Body of pancreas (tissue), 4 donors: ENCODE results near the gene SHOC2. TPM values are rescaled to one million over a fixed set of nuclear protein-coding genes. Genes with fewer than 3 reads are reported as not detected.

Experiments
- ATAC-seq: fragments of 150-250 bp; one replicate; pipeline ENCODE4 v1.9.1; 2016
- DNase-seq, 4 donors: peaks; one replicate each; pipeline ENCODE4 v3.0.0-alpha.2; 2019
- H3K27ac ChIP-seq, 4 donors: fragments of 200-600 bp; sonication (generic); 1 replicate in 3 of 4; 2 replicates in 1 of 4; pipeline versions ENCODE4 v1.5.1 to v1.6.1; 2016 to 2019; ENCODE audit warnings: mild to moderate bottlenecking in 1 of 4, mixed read lengths in 1 of 4, moderate library complexity in 1 of 4
- H3K27me3 ChIP-seq, 2 donors: fragments of 200-600 bp; sonication (generic); one replicate each; pipeline ENCODE4 v1.6.0; 2016; ENCODE audit warnings: mild to moderate bottlenecking in 1 of 2
- H3K36me3 ChIP-seq, 2 donors: fragments of 200-600 bp; sonication (generic); replicated peaks in 1 of 2; 2 replicates each; pipeline ENCODE4 v1.5.1; 2016; ENCODE audit warnings: low read depth in 2 of 2; ENCODE audit not compliant: insufficient read depth in 1 of 2
- H3K4me1 ChIP-seq: fragments of 200-600 bp; sonication (generic); one replicate; pipeline ENCODE4 v1.6.0; 2016
- H3K4me3 ChIP-seq, 2 donors: fragments of 200-600 bp; sonication (generic); 1 replicate in 1 of 2; 2 replicates in 1 of 2; pipeline ENCODE4 v1.5.1; 2016 to 2019
- H3K9me3 ChIP-seq, 3 donors: fragments of 200-600 bp; sonication (generic); 1 replicate in 2 of 3; 2 replicates in 1 of 3; pipeline ENCODE4 v1.5.1; 2016
- CTCF ChIP-seq, 7 experiments: fragments of 450-650 bp in 4 of 7; fragments of 200-600 bp in 3 of 7; sonication (generic) in 3 of 7; IDR thresholded peaks; one replicate each; pipeline ENCODE4 v1.5.1; 2016 to 2019; ENCODE audit warnings: antibody characterized with exemption in 7 of 7
- POLR2A ChIP-seq, 3 donors: fragments of 450-650 bp; IDR thresholded peaks; one replicate each; pipeline ENCODE4 v1.6.1; 2016; ENCODE audit warnings: antibody characterized with exemption in 3 of 3, mild to moderate bottlenecking in 2 of 3
- WGBS, 2 donors: methylation state at CpG; one replicate each; pipeline ENCODE4 v1.1.5; 2017; 5-methylcytosine and 5-hydroxymethylcytosine counted together
- intact Hi-C: fragments of 100-400 bp; cut with DNase I; formaldehyde crosslinking; loops from one replicate; pipeline ENCODE4 v1.15.1; 2023
- total RNA-seq, 2 donors: library from RNA; depleted of rRNA; stranded (reverse); fragments of >200 nt; gene quantifications; one replicate each; pipeline ENCODE4 v1.1.0, GENCODE V29; 2016

Gene SHOC2
- total RNA-seq, 2 donors from 2014 or later = 24.1 to 26.0 TPM

DNA sequence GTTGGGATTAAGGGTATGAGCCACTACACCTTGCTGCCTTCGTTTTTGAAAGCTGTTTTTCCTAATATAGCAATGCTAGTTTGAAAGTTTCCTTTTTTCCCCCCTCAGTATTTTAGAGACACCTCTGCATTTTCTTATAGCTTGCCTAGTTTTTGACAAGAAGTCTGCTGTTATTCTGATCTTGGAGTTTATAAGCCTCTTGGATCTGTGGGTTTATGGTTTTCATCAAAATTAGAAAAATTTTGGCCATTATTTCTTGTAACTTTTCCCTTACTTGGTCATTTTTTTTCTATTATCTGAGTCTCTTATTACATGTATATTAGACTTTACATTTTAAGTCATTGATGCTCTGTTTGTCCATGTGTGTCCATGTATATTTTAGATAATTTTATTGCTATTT lies 57.2 kb downstream of the SHOC2 start:
- no peaks in the 10 kb centered on the region for H3K9me3 ChIP-seq
- no peaks in the 10 kb centered on the region for H3K27me3 ChIP-seq
- ATAC-seq (no peak), DNase-seq (no peak)
- TF ChIP-seq POLR2A (IDR thresholded peaks at IDR 0.05) (no peak), CTCF (IDR thresholded peaks at IDR 0.05) (no peak)
- H3K36me3 ChIP-seq = no peaks in the 10 kb centered on the region
- H3K27ac ChIP-seq = no peak overlapping the region
- no peak overlapping the region for H3K4me3 ChIP-seq
- intact Hi-C loops = no loop called here
- WGBS, 2 donors = 84 to 88% methylated on average over 1 of the region's 1 CpG
- H3K4me1 ChIP-seq = peaks cover 32% of the 10 kb centered on the region

GRCh38 chr10:110977662-110978061 lies 58.3 kb downstream of the SHOC2 start:
- H3K9me3 ChIP-seq = no peaks in the 10 kb centered on the region
- DNase-seq (no peak), ATAC-seq (no peak)
- 39 to 47% methylated on average over 2 of the region's 2 CpGs for WGBS, 2 donors
- H3K27ac ChIP-seq = no peak overlapping the region
- TF ChIP-seq CTCF (IDR thresholded peaks at IDR 0.05) (no peak), POLR2A (IDR thresholded peaks at IDR 0.05) (no peak)
- no peaks in the 10 kb centered on the region for H3K36me3 ChIP-seq
- intact Hi-C loops = no loop called here
- peaks cover 27% of the 10 kb centered on the region for H3K4me1 ChIP-seq
- no peak overlapping the region for H3K4me3 ChIP-seq
- H3K27me3 ChIP-seq = no peaks in the 10 kb centered on the region

DNA sequence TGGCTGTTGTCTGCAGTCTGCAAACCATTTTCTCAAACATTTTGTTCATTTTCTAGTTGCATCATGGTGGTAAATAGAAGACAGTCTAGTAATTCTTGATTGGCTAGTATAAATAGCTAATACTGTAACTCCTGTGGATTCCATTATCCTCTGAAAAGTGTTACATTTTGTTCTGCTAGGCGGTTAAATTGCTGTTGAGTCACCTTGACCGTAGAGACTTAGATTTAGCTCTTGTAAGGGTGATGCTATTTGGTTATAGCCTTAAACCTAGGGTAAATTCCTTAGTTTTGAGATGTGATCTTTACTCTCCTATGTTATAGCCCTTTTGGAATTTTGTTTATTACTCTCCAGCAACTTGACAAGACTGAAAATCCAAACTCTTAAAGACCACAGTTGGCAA lies 58.8 kb downstream of the SHOC2 start:
- Histone ChIP-seq H3K27ac (no peak overlapping the region), H3K4me1 (peaks cover 23% of the 10 kb centered on the region), H3K27me3 (no peaks in the 10 kb centered on the region), H3K36me3 (no peaks in the 10 kb centered on the region), H3K9me3 (no peaks in the 10 kb centered on the region), H3K4me3 (no peak overlapping the region)
- intact Hi-C loops = no loop called here
- no peak for ATAC-seq
- TF ChIP-seq POLR2A (IDR thresholded peaks at IDR 0.05) = no peak
- no peak for TF ChIP-seq CTCF (IDR thresholded peaks at IDR 0.05)
- no peak for DNase-seq
- WGBS, 2 donors = 89 to 95% methylated on average over 2 of the region's 2 CpGs

- intact Hi-C loops = no loop called here
- ATAC-seq = no peak
- no peak overlapping the region for H3K4me3 ChIP-seq
- no peak for DNase-seq
- no peaks in the 10 kb centered on the region for H3K9me3 ChIP-seq
- no peak for TF ChIP-seq POLR2A (IDR thresholded peaks at IDR 0.05)
- no peak for TF ChIP-seq CTCF (IDR thresholded peaks at IDR 0.05)
- no peak overlapping the region for H3K27ac ChIP-seq
- H3K27me3 ChIP-seq = no peaks in the 10 kb centered on the region
- H3K4me1 ChIP-seq = peaks cover 25% of the 10 kb centered on the region
- no peaks in the 10 kb centered on the region for H3K36me3 ChIP-seq
- 93 to 94% methylated on average over 2 of the region's 2 CpGs for WGBS, 2 donors
These were observed 60.2 kb downstream of the SHOC2 start for GRCh38 chr10:110979611-110980010.

DNA sequence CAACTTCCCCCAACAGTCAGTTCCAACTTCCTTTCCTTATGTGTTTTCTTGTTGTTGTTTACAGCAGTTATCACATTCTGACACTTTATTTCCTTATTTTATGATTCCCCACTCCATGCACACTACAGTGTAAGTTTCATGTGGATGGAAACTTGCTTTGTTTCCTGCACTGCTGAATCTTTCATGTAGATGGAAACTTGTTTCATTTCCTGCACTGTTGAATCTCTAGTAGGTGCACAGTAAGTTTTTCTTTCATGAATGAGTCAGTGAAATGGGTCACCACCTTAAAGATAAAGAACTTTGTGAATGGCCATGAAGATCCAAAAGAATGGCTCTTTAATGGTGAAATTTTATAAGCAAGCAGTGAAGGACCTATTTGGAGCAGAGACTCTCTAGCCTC lies 61.4 kb downstream of the SHOC2 start:
- ATAC-seq = no peak
- no peak for TF ChIP-seq POLR2A (IDR thresholded peaks at IDR 0.05)
- no peak for TF ChIP-seq CTCF (IDR thresholded peaks at IDR 0.05)
- Histone ChIP-seq H3K4me1 (peaks cover 37% of the 10 kb centered on the region), H3K9me3 (no peaks in the 10 kb centered on the region), H3K36me3 (no peaks in the 10 kb centered on the region), H3K27me3 (no peaks in the 10 kb centered on the region), H3K27ac (no peak overlapping the region), H3K4me3 (no peak overlapping the region)
- no peak for DNase-seq
- intact Hi-C loops = no loop called here
